Endometrial microvascular endothelial cells (primary cell): ENCODE results near the gene AK8. TPM values are rescaled to one million over a fixed set of nuclear protein-coding genes. Genes with fewer than 3 reads are reported as not detected.

ENCODE experiments used
- in situ Hi-C: cut with HindIII; loops from 2 replicates; pipeline ENCODE4 v1.10.0; 2017; ENCODE audit warnings: low sequenced_read_pairs, low pct_unique_long_range_greater_than_20kb; ENCODE audit errors: inconsistent ontology term
- total RNA-seq: library from RNA; depleted of rRNA; stranded (reverse); fragments of >200 nt; gene quantifications from one replicate; pipeline ENCODE4 v1.2.3, GENCODE V29; 2015; ENCODE audit errors: inconsistent ontology term

The AK8 gene
- total RNA-seq, 1 donor from 2014 or later: not detected

GRCh38 chr9:132834343-132834742 is 43.7 kb downstream of the AK8 start:
- in situ Hi-C loops: no loop called here

GRCh38 chr9:132833550-132834121 is 44.4 kb downstream of the AK8 start:
- in situ Hi-C loops: no loop called here

- in situ Hi-C loops: no loop called here
These were observed 45.8 kb downstream of the AK8 start for GRCh38 chr9:132832171-132832881.

- in situ Hi-C loops: no loop called here
These were observed 49.8 kb downstream of the AK8 start for GRCh38 chr9:132828201-132828770.

- in situ Hi-C loops: no loop called here
These were observed 50.7 kb downstream of the AK8 start for GRCh38 chr9:132827366-132827765.

- in situ Hi-C loops: no loop called here
These were observed 51.3 kb downstream of the AK8 start for GRCh38 chr9:132826621-132827365.

- in situ Hi-C loops: no loop called here
These were observed 52.0 kb downstream of the AK8 start for GRCh38 chr9:132826131-132826530.

GRCh38 chr9:132825430-132825829 is 52.7 kb downstream of the AK8 start:
- in situ Hi-C loops: no loop called here

GRCh38 chr9:132824951-132825350 is 53.1 kb downstream of the AK8 start:
- in situ Hi-C loops: no loop called here

- in situ Hi-C loops: no loop called here
These were observed 53.9 kb downstream of the AK8 start for GRCh38 chr9:132824151-132824550.

- in situ Hi-C loops: no loop called here
These were observed 54.5 kb downstream of the AK8 start for GRCh38 chr9:132823370-132824145.

- in situ Hi-C loops: no loop called here
These were observed 57.7 kb downstream of the AK8 start for GRCh38 chr9:132820169-132820944.

- in situ Hi-C loops: no loop called here
These were observed 59.5 kb downstream of the AK8 start for GRCh38 chr9:132818588-132818987.

GRCh38 chr9:132814937-132815336 is 63.1 kb downstream of the AK8 start:
- in situ Hi-C loops: no loop called here

- in situ Hi-C loops: no loop called here
These were observed 64.8 kb downstream of the AK8 start for GRCh38 chr9:132813115-132813771.

- in situ Hi-C loops: no loop called here
These were observed 66.1 kb downstream of the AK8 start for GRCh38 chr9:132811985-132812384.

GRCh38 chr9:132810314-132810713 is 67.8 kb downstream of the AK8 start:
- in situ Hi-C loops: no loop called here
